Kidney capillary endothelial cell (primary cell): ENCODE data around the gene ABHD16A.
A peak's percentile ranks its signal among the peaks of the same experiment; 100 is the strongest.

Experiments used
- DNase-seq: peaks from one replicate; pipeline ENCODE4 v3.0.0-alpha.2; 2018; ENCODE audit warnings: low spot score

The ABHD16A gene

DNA sequence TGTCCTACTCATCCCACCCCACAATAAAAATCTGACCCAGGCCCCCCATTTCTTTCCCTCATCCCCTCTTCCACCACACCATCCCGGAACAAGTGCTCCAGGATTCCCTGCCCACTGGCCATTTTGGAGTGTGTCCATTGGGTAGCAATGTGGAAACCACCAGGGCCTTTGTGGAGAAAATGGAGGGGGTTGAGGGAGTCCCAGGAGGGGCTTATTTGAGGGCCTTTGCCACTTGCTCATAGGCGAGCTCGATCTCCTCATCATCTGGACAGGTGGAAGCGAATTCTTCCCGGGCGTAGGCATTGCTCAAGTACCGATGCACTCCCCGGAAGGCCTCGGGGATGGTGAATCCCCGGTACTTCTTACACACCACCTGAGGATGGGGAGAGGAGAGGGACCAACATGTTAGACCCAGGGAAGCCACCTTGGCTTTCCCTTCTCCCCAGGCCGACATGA lies 27.5 kb upstream of the ABHD16A start:
- no peak for DNase-seq

DNA sequence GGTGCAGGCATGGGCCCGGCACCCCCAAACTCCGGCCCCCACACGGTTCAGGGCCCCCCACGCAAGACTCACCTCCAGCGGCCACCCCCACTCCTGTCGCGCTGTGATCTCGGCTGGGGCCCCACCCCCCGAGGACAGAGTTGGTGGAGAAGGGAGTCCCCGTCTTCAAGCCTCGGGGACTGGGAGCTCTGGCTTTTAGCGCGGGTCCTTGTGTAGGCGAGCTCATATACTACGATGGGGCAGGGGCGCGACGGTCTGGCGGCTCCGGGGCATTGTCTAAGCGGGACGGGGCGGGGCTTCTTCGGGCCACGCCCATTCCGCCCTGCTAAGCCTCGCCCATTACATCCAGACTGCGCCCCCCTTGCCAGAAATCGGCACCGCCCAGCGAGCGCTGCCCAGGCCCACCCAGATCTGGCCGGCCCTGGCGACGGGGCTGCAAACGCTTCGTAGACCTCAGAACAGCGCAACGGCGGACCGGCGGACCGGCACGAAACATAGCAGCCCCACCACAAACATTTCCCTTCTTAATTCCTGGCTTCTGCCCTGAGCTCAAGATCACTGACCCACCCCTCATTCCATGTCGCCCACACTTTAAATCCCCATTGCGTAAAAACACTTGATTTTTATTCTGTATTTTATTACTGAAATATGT lies 27.0 kb upstream of the ABHD16A start:
- peak; percentile 94 for DNase-seq

DNA sequence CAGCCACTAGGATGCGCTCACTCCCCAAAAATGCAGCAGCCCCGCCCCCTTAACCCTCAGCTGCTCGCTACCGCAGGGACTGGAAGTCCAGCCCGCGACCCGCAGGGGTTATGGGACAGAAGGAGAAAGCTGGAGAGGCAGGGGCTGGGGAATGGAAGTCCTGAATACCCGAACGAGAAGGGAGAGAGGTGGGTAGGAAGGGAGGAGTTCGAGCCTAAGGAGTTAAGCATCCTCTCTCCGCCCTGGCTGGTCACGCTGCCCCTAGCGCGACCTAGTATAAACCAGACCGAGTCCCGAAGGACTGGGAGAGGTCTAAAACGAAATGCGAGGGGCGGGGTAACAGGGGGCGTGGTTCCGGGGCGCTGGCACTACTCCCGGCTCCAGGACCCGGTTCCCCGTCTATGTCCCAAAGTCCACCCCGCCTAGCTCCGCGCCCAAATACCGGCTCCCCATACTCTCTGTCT lies 26.4 kb upstream of the ABHD16A start:
- DNase-seq = peak; percentile 72

DNA sequence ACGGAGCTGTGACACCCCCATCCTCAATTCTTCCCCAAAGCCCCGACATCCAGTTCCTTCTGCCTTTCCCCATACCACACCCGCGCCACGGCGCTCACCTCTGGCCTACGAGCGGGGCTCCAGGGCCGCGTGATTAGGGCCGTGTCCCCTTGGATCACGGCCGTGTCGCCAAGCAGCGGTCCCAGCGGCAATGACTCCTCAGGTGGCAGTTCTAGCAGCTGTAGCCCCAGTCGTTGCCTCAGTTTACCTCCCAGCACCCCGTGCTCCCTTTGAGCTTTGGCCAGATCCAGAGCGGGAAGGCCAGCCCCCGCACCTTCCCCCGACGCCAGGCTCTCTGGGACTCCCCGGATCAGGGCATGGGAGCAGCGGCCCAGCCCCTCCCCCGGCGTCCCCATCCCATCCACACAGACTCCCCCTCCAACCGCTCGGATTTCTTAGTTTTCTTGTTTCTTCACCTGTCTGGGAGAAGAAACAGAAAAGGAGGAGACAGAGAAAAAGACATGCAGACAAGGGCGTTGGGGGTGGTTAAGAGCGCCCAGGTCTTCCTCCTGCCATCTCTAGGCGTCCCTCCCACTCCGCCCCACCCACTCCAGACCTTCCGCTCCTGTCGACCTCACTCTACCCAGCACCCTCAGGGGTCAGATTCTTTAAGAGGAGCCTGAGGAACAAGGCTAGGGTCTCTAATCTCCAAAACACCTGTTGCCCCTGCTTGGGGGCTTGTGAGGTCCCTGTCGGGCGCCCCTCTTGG lies 25.8 kb upstream of the ABHD16A start, which contains the start of gene DDAH2:
DDAH2 (minus strand) TSS at position 533 of the 748 bp plus-strand sequence; CDS start at position 395, 138 bp downstream.
- DNase-seq = no peak

DNA sequence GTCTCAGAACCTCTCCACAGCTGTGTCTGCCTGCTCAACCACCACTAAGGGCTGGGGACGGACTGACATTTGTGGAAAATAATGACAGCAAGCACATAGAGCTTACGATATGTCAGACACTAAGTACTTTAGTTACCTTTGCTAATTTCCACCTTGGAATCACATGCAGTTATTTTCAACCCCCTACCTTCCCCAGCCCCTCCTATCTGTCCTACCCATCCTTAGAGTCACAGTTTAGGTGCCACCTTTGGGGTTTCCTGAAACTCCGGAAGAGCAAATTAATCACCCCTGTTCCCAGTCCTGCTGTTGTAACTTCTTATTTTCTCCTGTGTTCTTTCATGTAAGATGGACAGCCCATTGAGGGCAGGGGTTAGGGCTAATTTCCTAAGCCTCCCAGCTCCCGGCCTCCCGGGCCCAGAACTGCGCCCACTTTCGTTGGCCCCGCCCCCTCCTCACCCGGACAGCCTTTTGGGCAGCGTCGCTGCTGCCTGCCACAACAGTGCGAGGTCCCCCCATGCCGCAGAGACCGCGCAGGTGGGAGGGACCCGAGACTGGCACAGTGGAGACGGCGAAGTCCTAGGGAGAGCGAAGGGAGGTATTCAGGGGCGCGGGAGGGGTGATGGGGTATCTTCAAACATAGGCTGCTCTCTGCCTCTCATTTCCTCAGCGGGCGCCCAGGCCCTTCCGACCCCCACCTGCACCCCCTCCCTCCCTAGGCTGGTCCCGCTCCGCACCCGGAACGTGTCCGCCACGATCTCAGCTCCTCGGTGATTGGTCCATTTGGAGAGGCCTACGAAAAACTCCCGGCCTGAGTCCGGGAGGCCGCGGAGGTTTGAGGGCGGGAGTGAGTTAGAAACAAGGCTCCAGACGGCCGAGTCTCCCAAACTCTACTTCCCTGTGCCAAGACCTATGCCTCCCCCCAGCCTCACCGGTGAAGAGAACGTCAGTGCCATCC lies 24.9 kb upstream of the ABHD16A start:
- DNase-seq = no peak

DNA sequence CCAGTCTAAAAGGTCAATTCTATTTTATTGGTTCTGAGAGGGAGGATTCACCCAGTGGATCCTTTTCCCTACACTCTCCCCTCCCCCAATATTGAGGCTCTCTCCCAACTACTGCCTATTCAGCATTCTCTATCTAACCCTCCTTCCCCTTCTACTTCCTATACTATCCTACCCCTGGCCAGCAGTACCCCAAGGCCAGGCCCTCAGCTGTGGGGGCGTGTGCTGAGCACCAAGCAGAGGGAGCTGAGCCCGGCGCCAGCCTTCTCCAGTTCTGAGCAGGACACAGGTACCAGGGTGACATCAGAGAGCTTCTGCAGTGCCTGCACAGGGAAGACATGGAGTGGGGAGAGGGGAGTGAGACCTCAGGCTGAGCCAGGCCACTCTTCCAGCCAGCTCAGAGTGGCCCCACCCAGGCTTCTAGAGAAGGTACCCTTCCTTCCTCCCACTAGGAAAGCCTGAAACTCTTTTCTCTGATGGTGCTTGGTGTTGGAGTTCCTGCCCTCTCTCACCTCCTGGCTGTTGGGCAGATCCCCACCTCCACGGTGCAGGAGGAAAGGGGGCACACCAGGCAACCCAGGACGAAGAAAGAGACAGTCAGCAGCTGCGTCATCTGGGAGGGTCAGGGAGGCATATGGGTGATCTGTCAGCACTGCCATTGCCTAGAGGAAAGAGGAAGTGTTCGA lies 24.1 kb upstream of the ABHD16A start:
- no peak for DNase-seq

DNA sequence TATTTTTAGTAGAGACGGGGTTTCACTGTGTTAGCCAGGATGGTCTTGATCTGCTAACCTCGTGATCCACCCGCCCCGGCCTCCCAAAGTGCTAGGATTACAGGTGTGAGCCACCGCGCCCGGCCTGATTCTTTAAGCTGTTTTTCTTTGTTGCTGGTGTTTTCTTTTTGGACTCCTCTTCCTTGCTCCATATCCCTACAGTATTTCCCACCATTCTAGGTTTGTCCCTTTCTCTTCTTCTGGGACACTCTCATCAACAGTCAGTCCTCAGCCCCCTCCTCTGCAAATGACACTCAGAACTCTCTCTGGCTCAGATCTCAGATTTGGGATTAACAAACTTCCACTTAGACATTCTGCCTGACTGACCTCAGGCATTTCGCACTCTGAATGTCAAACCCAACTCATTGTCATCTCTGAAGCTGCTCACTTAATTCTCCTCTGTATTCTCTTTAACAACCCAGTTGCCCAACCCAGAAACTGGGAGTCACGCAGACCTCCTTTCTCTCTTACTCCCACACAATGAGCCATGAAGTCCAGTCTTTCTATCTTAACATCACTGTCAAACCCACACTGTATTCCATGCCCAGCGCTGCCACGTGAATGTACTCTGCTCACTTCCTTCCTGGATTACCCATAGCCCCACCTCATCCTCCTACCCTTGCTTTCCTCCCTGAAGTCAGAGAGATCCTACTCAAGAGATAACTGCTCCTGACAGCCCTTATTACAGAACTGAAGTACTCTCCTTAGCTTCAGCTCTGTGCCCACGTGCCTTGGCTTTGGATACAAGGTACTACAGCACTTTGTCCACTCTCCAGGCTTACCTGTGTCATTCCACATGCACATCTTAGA lies 22.6 kb upstream of the ABHD16A start:
- peak; percentile 63 for DNase-seq

DNA sequence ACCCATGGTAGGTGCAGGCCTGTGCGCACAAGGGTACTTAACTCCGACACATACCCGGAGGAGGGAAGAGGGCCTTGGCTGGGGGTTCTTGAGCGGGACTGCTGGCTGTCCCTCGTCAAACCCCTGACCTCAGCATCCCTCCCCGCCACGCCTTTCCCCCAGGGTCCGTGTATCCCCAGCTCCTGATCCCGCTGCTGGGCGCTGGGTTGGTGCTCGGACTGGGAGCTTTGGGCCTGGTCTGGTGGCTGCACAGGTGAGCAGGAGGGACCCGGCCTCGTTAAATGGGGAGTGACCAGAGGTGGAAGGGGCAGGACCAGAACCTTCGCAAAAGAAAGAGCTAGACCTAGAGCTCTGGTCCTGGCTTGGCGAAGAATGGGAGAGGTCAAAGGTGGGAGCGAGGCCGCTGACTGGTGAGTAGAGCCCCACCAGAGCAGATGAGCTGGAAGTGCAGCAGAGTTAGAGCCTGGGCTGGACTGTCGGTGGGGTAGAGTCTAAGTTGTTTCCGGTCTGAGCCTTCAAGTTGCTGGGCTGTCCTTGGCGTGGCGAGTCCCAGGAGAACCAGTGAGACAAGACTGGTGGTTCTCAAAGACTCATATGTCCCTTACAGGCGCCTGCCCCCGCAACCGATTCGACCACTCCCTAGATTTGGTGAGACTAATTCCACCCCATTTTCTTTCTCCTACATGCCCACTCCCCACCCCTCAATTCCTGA lies 21.0 kb upstream of the ABHD16A start:
- DNase-seq = no peak

DNA sequence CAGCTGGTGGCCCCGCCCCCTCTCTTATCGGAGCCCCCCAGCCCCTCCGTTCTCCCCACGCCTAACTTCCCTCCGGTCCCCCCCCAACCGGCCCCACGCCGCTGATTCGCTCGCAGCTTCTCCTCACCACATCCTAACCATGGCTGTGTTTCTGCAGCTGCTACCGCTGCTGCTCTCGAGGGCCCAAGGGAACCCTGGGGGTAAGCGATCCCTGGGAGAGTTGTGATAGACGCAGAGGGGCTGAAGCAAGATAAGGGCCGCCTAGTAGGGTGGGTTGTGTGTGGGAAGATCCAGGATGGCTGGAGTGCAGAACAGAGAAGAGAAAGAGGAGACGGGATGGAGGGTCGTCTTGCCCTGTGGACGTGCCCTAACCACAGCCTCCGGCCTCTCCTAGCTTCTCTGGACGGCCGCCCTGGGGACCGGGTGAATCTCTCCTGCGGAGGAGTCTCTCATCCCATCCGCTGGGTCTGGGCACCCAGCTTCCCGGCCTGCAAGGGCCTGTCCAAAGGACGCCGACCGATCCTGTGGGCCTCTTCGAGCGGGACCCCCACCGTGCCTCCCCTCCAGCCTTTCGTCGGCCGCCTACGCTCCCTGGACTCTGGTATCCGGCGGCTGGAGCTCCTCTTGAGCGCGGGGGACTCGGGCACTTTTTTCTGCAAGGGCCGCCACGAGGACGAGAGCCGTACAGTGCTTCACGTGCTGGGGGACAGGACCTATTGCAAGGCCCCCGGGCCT lies 20.3 kb upstream of the ABHD16A start, which contains the start of gene MPIG6B:
MPIG6B (plus strand) TSS at position 129 of the 735 bp plus-strand sequence; CDS start at position 140, 11 bp downstream.
- no peak for DNase-seq

DNA sequence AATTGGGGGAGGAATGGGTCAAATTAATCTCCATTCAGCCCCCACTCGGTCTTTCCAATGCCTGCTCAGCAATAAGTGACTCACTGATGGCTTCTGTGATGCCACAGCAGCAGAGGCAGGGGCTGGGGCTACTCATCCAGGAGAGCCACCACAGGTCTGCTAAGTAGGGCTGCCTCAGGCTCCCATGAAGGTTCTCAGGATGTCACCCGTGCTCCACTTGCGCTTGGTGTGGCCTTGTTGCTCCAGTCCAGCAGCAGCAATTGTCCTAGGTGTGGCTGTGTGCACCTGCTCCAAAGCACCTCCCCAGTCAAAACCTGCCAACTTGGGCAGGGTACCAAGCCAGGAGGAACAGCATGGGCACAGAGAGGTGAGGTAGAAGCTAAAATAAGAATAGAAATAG lies 19.0 kb upstream of the ABHD16A start:
- no peak for DNase-seq

DNA sequence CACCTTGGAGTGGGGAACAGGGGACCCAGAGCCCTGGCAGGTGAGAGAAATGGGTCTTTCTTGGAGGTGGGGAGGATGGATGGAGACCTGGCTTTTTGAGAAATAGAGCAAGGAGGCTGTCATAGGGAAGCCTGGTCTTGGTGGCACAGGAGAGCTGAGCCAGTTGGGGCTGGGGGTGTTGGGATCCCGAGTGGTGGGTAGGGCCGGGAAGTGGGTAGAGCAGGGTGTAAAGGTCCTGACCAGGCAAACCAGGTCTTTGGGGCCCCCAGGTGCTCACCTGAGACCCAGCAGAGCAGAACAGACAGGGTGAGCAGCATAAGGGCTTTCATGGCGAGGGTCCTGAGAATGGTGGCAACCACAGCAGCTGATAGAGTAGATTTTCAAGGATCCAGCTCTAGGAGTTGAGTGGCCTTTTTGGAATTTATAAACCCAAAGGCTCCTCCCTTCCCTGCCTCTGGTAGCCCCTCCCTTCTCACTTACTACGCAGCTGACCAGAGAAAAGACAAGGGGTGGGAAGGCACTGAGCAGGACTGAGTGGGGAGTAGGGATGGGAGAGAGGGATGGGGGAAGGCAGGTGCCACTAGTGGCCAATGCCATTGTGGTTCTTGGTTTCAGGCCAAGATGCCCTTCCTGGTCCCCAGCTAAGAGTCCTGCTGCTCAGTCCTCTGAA lies 18.4 kb upstream of the ABHD16A start, which contains the start of gene LY6G6C:
LY6G6C (minus strand) TSS at position 396 of the 670 bp plus-strand sequence; CDS start at position 329, 67 bp downstream.
- DNase-seq = no peak

DNA sequence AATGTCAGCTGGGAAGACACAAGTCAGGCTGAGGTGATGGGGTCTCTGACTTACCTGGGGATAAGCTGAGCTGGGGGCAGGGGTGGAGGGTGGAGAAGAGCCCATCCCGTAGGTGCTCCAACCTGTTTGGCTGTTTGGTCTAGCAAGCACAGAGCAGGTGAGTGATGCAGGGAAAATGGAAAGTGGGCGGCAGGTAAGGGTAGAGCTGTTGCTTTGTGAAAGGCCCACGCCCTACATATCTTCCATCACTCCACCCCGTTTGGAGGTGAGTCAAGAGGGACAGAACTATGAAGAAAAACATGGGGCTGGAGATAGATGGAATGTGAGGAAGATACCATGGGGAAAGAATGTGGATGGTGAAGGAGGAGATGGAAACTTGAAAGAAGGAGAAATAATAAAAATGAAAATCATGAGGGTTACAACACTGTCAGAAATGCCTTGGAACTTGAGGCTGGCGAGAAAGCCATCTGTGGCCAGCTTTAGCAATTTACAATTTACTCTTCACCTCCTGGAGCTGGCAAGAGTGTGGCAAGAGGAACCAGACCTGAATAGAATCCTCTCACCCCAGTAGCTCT lies 17.2 kb upstream of the ABHD16A start:
- no peak for DNase-seq

DNA sequence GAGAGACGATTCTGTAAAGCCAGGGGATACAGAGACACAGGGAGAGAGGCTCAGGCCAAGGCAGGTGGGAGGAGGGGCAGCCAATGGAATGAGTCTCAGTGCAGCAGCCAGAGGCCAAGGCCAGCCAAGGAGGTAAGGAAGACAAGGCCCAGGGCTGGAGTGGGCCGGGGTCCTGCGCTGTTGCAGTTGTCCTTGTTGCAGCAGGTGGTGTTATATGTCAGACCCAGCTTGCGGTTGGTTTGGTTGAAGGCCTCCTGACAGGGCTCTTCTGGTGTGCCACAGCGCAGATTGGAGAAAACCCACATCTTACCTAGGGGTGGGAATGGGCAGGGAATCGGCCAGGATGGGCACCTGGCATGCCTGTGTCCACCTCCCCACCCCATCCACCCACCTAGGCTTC lies 15.9 kb upstream of the ABHD16A start:
- no peak for DNase-seq

DNA sequence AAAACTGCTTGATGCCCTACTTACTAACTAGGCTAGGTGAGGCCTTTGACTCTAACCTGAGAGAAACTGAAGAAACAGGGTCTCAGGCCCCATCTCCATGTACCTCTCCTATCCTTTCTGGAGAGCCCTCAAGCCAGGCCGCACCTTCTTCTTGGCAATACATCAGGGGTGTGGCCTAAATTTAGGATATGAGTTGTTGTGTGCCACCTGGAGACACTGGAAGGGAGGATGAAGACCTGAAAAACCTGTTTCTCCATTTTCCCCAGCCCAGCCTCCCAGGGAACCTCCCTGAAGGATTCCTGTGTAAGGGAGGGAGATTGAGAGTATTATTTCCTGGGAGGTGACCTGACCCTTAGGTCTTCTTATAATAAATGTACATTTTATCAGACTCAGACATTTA lies 15.1 kb upstream of the ABHD16A start:
- DNase-seq = no peak

DNA sequence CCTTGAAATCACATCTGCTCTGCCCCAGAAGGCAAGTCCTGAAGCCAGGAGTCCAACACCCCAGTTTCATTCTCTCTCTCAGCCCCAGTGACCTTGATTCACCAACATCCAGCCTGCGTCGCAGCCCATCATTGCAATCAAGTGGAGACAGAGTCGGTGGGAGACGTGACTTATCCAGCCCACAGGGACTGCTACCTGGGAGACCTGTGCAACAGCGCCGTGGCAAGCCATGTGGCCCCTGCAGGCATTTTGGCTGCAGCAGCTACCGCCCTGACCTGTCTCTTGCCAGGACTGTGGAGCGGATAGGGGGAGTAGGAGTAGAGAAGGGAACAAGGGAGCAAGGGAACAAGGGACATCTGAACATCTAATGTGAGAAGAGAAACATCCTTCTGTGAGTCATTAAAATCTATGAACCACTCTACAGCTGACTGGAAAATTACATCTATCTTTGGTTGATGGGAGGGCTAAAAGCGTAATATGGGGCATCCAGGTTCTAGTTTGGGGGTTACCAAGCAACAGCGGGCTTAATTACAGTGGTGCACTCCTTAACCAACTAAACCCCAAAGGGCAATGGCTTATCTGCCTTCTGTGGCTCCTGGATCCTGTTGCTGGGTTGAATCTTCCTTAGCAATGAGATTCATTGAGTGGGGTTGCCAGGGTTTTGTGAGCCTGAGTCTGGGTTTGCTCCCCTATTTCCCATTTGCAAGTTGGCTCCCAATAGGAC lies 14.5 kb upstream of the ABHD16A start:
- DNase-seq = no peak

DNA sequence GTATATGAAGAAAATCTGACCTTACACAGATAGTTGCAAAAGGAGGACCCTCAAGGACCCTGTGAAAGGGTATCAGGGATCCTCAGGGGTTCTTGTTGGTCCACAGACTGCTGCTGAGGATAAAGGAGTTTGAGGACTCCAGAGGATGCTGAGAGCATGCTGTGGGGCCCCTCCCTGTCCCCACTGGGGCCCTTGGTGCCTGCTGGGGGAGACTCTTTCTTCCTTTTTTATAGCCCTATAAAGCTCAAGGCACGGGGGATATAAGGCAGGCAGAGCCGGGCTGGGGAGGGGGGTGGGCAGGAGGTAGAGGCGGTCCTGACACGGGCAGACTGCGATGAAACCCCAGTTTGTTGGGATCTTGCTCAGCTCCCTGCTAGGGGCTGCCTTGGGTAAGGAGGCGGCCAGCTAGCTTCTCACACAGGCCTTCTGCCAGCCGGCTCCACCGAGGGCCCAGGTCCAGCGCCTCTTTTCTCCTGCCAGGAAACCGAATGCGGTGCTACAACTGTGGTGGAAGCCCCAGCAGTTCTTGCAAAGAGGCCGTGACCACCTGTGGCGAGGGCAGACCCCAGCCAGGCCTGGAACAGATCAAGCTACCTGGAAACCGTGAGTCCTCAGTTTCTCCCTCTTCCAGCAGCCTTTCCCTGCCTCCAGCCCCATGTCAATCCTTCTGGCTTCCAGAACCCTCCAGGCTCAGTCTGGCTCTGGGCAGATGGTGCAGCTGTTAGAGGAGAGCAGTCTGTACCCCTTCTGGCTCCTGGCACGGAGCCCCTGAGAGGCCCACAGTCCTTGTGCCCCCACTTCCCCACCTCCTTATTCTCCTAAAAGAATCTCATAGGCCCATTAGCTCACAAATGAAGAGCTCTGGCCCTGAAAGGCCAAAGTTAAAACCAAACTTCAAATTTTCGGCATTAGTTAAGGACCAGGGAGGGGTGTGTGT lies 12.2 kb upstream of the ABHD16A start, which contains the start of gene LY6G6D:
LY6G6D (plus strand) TSS at position 327 of the 937 bp plus-strand sequence; CDS start at position 335, 8 bp downstream.
- no peak for DNase-seq
